ENCODE data around the gene AP1M2. TPM values are rescaled to one million over a fixed set of nuclear protein-coding genes. Genes with fewer than 3 reads are reported as not detected.

The AP1M2 gene
- total RNA-seq, 1 experiment from 2014 or later, result 146 TPM

DNA sequence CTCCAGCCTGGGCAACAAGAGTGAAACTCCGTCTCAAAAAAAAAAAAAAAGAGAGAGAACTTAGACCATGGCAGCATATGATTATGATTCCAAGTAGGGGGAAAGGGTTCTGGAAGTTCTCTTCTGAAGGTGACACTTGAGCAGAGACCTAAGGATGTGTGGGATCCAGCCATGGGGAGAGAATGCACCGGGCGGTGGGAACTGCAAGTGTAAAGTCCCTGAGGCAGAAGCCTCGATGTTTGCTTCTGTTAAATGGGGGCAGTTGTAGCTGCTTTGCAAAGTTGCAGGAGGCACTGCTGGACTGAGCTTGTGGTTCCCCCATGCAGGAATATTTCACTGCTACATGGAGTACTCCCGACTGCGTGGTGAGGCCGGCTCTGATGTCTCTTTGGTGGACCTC is 47.3 kb upstream of the AP1M2 start:
- no peak overlapping the region for H3K56ac ChIP-seq (ENCODE audit: insufficient read length, low read depth, low read length)
- no peak overlapping the region for H2AK5ac ChIP-seq (ENCODE audit: insufficient read length, low read length)
- H4K20me1 ChIP-seq (ENCODE audit: control insufficient read depth, insufficient read depth, insufficient read length), result no peaks in the 10 kb centered on the region
- no peak overlapping the region for H3T11ph ChIP-seq (ENCODE audit: low read length)
- no peak overlapping the region for H3K14ac ChIP-seq (ENCODE audit: insufficient read depth, low read length)
- no peak overlapping the region for H2BK120ac ChIP-seq (ENCODE audit: low read depth, low read length, poor library complexity, severe bottlenecking)
- no peak overlapping the region for H4K5ac ChIP-seq (ENCODE audit: insufficient read length, low read depth, low read length)
- H4K8ac ChIP-seq (replicated peaks; ENCODE audit: insufficient read length, low read depth, low read length), result no peak overlapping the region
- H3K27me3 ChIP-seq (ENCODE audit: insufficient read depth, low read length), result no peaks in the 10 kb centered on the region
- H3K9me3 ChIP-seq (ENCODE audit: control insufficient read depth, low read depth, low read length), result no peaks in the 10 kb centered on the region
- no peak overlapping the region for H2BK12ac ChIP-seq (ENCODE audit: insufficient read length, low read depth, low read length)
- H4K91ac ChIP-seq (ENCODE audit: insufficient read length, low read depth, low read length), result no peak overlapping the region
- H3K18ac ChIP-seq (ENCODE audit: insufficient read length, low read depth, low read length), result no peak overlapping the region
- H3K79me2 ChIP-seq (ENCODE audit: insufficient read depth, low read length), result no peaks in the 10 kb centered on the region
- Mint-ChIP-seq H3K4me1 (peaks cover 7 to 8% of the 10 kb centered on the region in 2 experiments), H3K4me3 (no peak overlapping the region), H3K36me3 (ENCODE audit: insufficient read depth in 1 of 3, low read depth in 3 of 3) (peaks cover 51 to 84% (median 74%) of the 10 kb centered on the region in 3 experiments; a peak in 6 of 7 replicates), H3K27ac (peak overlapping the region in 1 of 3 experiments; percentile 39; a peak in 1 of 7 replicates), H3K9me3 (no peaks in the 10 kb centered on the region), H3K27me3 (ENCODE audit: low read depth) (no peaks in the 10 kb centered on the region)
- H3K79me1 ChIP-seq (ENCODE audit: insufficient read depth, low read depth, low read length, poor library complexity, severe bottlenecking), result no peaks in the 10 kb centered on the region
- H2BK5ac ChIP-seq (ENCODE audit: insufficient read length, low read length), result no peak overlapping the region
- H2BK20ac ChIP-seq (ENCODE audit: low read depth, low read length, poor library complexity, severe bottlenecking), result no peak overlapping the region
- WGBS (ENCODE audit: extremely low coverage, insufficient read length, low lambda C conversion rate), result no CpG with 5 or more reads among the region's 7 CpGs
- no peak overlapping the region for H2BK15ac ChIP-seq (ENCODE audit: low read depth, low read length)
- no peak overlapping the region for H3K23ac ChIP-seq (ENCODE audit: insufficient read length, low read depth, low read length)
- no peaks in the 10 kb centered on the region for H3K4me1 ChIP-seq (ENCODE audit: insufficient read depth, low read length)
- no peaks in the 10 kb centered on the region for H3K23me2 ChIP-seq (ENCODE audit: insufficient read length, low read depth, low read length, poor library complexity, severe bottlenecking)
- no peak for DNase-seq
- H3K27ac ChIP-seq (ENCODE audit: insufficient read length, low read depth, low read length), result no peak overlapping the region
- no peak overlapping the region for H3K4ac ChIP-seq (ENCODE audit: low read depth, low read length)
- no peak overlapping the region for H2AFZ ChIP-seq (ENCODE audit: low read length)
- H3K9ac ChIP-seq (ENCODE audit: extremely low read depth, insufficient read length, low read length), result no peak overlapping the region
- no peak overlapping the region for H3K4me2 ChIP-seq (ENCODE audit: insufficient read depth, insufficient read length, low read length)
- TF ChIP-seq, protein P1, sequence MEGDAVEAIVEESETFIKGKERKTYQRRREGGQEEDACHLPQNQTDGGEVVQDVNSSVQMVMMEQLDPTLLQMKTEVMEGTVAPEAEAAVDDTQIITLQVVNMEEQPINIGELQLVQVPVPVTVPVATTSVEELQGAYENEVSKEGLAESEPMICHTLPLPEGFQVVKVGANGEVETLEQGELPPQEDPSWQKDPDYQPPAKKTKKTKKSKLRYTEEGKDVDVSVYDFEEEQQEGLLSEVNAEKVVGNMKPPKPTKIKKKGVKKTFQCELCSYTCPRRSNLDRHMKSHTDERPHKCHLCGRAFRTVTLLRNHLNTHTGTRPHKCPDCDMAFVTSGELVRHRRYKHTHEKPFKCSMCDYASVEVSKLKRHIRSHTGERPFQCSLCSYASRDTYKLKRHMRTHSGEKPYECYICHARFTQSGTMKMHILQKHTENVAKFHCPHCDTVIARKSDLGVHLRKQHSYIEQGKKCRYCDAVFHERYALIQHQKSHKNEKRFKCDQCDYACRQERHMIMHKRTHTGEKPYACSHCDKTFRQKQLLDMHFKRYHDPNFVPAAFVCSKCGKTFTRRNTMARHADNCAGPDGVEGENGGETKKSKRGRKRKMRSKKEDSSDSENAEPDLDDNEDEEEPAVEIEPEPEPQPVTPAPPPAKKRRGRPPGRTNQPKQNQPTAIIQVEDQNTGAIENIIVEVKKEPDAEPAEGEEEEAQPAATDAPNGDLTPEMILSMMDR (conservative IDR thresholded peaks at IDR 0.05), result no peak

Data from H9 (cell line).